ENCODE data around the gene PLEKHG2.

DNA sequence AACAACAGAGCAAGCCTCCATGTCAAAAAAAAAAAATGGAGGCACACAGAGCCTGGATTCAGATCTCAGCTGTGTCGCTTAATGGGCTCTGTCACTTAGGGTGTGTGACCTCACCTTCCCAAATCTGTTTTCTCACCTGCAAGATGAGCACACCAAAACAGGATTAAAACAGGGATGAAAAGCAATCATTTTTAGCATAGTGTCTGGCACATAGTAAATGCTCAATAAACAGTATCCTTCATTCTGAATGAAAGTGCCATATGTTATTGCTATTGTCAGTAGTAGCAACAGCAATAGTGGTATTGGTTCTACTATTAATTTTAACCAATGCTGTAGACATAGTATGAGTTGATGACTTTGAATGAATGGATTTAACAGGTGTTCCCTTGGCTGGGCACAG, 46.9 kb upstream of the PLEKHG2 start:
- no peak for TF ChIP-seq EZH2phosphoT487 (IDR thresholded peaks at IDR 0.05; ENCODE audit: borderline replicate concordance, low read depth, low read length)
- TF ChIP-seq, protein P1, sequence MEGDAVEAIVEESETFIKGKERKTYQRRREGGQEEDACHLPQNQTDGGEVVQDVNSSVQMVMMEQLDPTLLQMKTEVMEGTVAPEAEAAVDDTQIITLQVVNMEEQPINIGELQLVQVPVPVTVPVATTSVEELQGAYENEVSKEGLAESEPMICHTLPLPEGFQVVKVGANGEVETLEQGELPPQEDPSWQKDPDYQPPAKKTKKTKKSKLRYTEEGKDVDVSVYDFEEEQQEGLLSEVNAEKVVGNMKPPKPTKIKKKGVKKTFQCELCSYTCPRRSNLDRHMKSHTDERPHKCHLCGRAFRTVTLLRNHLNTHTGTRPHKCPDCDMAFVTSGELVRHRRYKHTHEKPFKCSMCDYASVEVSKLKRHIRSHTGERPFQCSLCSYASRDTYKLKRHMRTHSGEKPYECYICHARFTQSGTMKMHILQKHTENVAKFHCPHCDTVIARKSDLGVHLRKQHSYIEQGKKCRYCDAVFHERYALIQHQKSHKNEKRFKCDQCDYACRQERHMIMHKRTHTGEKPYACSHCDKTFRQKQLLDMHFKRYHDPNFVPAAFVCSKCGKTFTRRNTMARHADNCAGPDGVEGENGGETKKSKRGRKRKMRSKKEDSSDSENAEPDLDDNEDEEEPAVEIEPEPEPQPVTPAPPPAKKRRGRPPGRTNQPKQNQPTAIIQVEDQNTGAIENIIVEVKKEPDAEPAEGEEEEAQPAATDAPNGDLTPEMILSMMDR (conservative IDR thresholded peaks at IDR 0.05; ENCODE audit: low read length): no peak

All from OCI-LY7 (cell line).